IPS DF 4.7 (cell line): Measurements from ENCODE around the gene TRPC6.
A peak's percentile ranks its signal among the peaks of the same experiment; 100 is the strongest.
"Not testable (repeated sequence)": the region's sequence is repeated elsewhere in the genome, so short reads cannot be mapped to it uniquely, and the experiment has no call there.

Source experiments
- DNase-seq: peaks from one replicate; pipeline ENCODE4 v3.0.0-alpha.2; 2013; ENCODE audit warnings: low spot score; ENCODE audit errors: extremely low read depth

The TRPC6 gene

GRCh38 chr11:101453682-101454081 is 130.1 kb downstream of the TRPC6 start:
- no peak for DNase-seq

GRCh38 chr11:101448881-101449442 is 134.8 kb downstream of the TRPC6 start:
- no peak for DNase-seq

DNA sequence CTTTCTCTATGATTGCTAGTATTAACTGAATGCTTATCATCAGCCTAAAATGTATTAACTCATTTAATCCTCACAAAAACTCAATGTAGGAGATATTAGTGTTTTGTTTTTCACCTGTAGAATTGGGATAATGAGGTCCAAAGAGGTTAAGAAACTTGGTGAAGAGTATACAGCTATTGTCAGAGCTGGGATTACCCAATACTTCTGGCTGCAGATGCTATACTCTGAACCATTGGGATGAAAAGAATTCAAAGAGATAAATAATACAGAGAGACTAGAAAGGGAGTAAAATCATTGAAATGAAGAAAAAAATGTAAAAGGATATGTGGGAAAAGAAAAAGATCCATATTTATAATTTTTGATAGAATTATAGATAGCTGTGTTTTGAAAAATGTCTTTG is 137.1 kb downstream of the TRPC6 start:
- no peak for DNase-seq

DNA sequence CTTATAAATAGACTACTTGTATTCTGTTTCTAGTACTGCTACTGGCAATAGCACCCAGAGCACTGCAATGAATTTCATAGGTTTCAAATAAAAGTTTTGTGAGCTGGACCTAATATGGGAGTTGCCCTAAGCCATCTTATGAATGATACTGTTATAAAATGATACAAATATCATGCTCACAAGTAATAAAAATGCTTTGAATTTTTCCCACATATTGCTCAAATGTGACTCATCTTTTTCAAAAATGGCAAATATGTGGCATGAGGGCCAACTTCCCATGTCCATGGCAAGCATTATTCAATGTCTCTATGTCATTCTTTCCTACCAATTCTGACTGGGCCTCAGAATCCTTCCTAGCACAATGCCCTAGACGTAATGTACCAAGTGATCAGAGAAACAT is 137.6 kb downstream of the TRPC6 start:
- no peak for DNase-seq

- DNase-seq, result no peak
Observed at GRCh38 chr11:101445761-101446160, 138.0 kb downstream of the TRPC6 start.

DNA sequence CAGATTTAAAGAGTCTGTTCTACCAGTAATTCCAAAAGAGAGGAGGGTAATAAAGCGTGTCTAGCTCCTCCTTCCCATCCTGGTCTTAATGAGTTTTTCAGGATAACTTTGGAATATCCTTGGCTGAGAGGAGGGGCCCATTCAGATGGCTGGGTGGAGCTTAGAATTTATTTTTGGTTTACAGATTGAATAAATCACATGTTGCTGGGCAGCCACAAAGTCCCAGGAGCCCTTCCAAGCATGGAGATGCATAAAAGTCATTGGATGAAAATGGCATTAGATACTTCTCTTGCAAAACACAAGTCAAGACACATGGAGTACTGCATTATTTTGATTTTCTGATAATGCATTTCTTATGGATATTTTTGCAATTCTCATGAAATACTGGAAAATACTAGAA is 139.0 kb downstream of the TRPC6 start:
- no peak for DNase-seq

DNA sequence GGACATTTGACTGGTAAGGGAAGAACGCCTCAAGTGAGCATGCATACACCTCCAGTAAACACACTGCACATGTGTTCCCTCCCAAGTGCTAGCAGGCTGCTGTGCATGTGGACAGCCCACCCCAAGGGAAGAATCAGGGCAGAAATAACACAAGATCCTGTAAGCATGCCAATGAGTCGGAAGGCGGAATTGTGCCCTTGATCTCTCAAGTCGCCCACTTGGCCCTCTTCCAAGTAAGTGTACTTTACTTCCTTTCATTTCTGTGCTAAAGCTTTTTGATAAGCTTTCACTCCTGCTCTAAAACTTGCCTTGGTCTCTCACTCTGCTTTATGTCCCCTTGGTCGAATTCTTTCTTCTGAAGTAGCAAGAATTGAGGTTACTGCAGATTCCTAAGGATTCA is 139.6 kb downstream of the TRPC6 start:
- DNase-seq, result no peak

DNA sequence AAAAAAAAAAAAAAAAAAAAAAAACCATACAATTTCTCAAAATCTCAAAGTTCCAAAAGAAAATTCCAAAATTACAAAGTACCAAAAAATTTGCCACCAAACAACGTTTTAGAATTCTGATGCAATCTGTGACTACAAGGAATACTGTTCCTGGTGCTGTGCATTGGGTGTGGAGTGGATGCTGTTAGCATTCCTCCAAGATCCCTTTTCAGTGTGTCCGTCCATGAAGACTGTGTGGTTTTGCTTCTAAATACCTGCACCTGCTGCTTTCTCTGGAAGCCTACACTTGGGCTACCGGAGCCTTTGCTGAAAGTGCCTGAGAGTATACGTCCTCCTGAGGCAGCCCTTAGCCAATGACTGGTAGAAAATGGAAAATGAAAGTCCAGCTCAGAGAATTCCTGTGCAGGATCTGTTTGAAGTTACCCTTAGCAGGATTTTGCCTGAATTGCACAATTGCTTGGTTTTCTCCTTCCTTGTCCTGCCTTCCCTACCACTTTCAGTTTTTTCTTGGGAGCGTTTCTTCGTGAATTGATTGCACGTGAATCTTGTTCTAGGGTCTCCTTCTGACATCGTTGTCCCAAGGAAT is 140.8 kb downstream of the TRPC6 start:
- no peak for DNase-seq

GRCh38 chr11:101442171-101442570 is 141.6 kb downstream of the TRPC6 start:
- no peak for DNase-seq

- no peak for DNase-seq
Observed at GRCh38 chr11:101441747-101442146, 142.1 kb downstream of the TRPC6 start.

- DNase-seq, result no peak
Observed at GRCh38 chr11:101439488-101439887, 144.3 kb downstream of the TRPC6 start.

GRCh38 chr11:101438708-101439107 is 145.1 kb downstream of the TRPC6 start:
- DNase-seq, result not testable (repeated sequence)

DNA sequence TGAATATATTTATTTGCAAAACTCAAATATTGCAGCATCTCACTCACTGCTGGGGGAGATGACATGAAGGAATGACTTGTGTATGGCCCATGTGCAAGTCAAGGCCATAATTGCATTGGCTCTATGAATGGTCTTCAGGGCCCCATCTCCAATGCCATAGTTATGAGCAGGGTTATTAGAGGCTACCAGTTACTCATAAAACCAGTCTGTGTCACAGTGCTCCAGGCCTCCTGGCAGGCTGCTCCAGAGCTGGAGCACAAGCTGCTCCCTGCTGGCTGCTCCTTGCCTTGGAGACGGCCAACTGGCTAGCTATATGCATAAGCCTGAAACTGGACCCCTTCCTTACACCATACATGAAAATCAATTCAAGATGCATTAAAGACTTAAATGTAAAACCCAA is 145.7 kb downstream of the TRPC6 start:
- DNase-seq, result no peak

- peak; percentile 49 for DNase-seq
Observed at GRCh38 chr11:101436511-101437142, 147.2 kb downstream of the TRPC6 start.

- DNase-seq, result no peak
Observed at GRCh38 chr11:101435408-101435973, 148.3 kb downstream of the TRPC6 start.

- DNase-seq, result no peak
Observed at GRCh38 chr11:101434026-101434643, 149.7 kb downstream of the TRPC6 start.

DNA sequence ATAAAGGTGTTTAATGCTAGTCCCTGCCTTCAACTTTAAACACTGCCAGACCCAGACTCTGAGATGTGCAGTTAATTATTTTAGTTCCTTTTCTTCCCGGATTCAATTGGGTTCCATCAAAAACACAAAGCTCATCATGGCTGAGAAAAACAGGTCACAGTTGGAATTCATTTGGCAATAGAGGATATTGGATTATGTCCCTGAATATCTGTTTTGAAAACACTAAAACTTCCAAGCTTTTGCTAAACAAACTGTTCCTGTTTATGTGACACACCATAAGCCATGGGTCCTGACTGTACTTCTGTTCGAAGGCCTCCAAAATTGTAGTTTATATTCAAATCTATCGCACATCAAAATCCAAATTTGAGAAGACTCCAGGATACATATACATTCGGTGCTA is 150.7 kb downstream of the TRPC6 start:
- no peak for DNase-seq

- DNase-seq, result no peak
Observed at GRCh38 chr11:101429703-101430540, 153.9 kb downstream of the TRPC6 start.

DNA sequence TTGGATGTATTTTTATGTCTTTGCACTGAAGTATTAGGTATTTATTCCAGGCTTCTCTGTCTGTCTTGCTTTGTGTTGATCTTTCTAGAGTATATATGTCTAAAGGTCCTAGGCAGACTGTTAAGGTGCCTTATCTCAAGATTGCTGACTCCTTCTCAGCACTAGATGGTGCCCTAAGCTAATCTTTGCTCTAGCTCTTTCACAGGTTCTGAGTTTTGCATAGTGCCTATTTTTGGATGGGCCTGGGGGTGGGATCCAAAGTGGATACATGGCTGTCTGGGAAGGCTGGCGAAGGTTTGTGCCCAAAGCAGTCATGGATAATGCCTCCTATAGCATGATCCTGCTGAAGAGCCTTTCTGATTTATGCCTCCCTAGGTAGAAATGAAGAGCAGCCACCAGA is 154.9 kb downstream of the TRPC6 start:
- peak; percentile 58 for DNase-seq

DNA sequence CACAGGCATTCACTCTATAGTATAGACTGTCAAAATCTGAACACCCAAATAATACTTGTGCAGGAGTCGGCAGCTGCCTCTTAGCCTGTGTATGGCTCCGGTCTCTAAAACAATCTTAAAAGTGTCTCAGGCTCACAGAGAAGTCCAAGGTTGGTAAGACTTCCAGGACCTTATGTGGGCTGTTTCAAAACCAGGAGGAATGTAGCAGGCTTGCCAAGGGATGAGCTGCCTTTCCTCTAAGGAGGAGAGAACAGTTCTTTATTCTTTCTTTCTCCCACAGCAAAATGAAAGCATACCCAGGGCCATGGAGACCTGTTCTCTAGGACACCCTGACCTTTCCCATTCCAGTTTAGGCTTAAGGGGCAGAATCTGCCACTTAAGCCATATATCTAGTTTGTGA is 176.5 kb downstream of the TRPC6 start:
- DNase-seq, result no peak
